Mucosa of descending colon (tissue), 3 donors: ENCODE results near the gene PREPL. TPM values are rescaled to one million over a fixed set of nuclear protein-coding genes. Genes with fewer than 3 reads are reported as not detected.
A peak's percentile ranks its signal among the peaks of the same experiment; 100 is the strongest.

Experiments
- ATAC-seq: fragments of 200-7000 bp; cut with Tn5 transposase; one replicate; pipeline ENCODE4 v1.9.1; 2020; ENCODE audit warnings: mild to moderate bottlenecking, moderate library complexity
- DNase-seq, 3 donors: peaks; one replicate each; pipeline ENCODE4 v3.0.0-alpha.2; 2020
- H3K36me3 ChIP-seq: fragments of 200-600 bp; one replicate; pipeline ENCODE4 v1.8.0; 2021; ENCODE audit warnings: low read depth, mild to moderate bottlenecking
- H3K4me1 ChIP-seq: fragments of 200-600 bp; one replicate; pipeline ENCODE4 v1.8.0; 2021; ENCODE audit warnings: low read depth, mild to moderate bottlenecking
- H3K4me3 ChIP-seq: fragments of 200-600 bp; one replicate; pipeline ENCODE4 v1.8.0; 2021; ENCODE audit warnings: mild to moderate bottlenecking
- H3K9me3 ChIP-seq: fragments of 200-600 bp; one replicate; pipeline ENCODE4 v1.8.0; 2021; ENCODE audit warnings: mild to moderate bottlenecking
- CTCF ChIP-seq: fragments of 200-600 bp; IDR thresholded peaks from one replicate; pipeline ENCODE4 v1.8.0; 2022; ENCODE audit warnings: antibody characterized with exemption, mild to moderate bottlenecking
- intact Hi-C, 2 donors: fragments of 100-400 bp; cut with DNase I in 1 of 2; cut with micrococcal nuclease in 1 of 2; formaldehyde crosslinking; loops; one replicate each; pipeline versions ENCODE4 v1.11.0 to v1.11.1; 2022; cut with DNase I, micrococcal nuclease
- long read RNA-seq, 2 donors: library from polyadenylated mRNA; unstranded; transcript quantifications; one replicate each; pipeline ENCODE4 v2.0.0, GENCODE V29; 2019 to 2021
- total RNA-seq, 3 donors: library from RNA; stranded (reverse); fragmentation: NEBNext Ultra II Directional in 2 of 3; extraction: Animal tissue kit (Norgen Biotek cat#: 25700) in 2 of 3; gene quantifications; one replicate each; pipeline versions ENCODE4 v1.2.1 to v1.2.4, GENCODE V29; 2021 to 2023
- donor health status: DM: no; HTN: no; CAD: no; lungs with moderate emphysema.
- donor health status: DM: no; HTN: no; CAD: no.
- donor health status: DM: no; HTN: yes; CAD: no.

PREPL gene
- total RNA-seq: 10 to 100 TPM; 32.5 to 48.7 (median 32.5) TPM
- long read RNA-seq, donor 1, full-length matches to known transcripts: 10 of 21 reads
- long read RNA-seq, donor 1, partial matches to known transcripts: 7 of 21 reads
- long read RNA-seq, donor 1, other reads (novel, unspliced or antisense): 4 of 21 reads
- long read RNA-seq, donor 2, full-length matches to known transcripts: 2 of 8 reads
- long read RNA-seq, donor 2, partial matches to known transcripts: 0 of 8 reads
- long read RNA-seq, donor 2, other reads (novel, unspliced or antisense): 6 of 8 reads

DNA sequence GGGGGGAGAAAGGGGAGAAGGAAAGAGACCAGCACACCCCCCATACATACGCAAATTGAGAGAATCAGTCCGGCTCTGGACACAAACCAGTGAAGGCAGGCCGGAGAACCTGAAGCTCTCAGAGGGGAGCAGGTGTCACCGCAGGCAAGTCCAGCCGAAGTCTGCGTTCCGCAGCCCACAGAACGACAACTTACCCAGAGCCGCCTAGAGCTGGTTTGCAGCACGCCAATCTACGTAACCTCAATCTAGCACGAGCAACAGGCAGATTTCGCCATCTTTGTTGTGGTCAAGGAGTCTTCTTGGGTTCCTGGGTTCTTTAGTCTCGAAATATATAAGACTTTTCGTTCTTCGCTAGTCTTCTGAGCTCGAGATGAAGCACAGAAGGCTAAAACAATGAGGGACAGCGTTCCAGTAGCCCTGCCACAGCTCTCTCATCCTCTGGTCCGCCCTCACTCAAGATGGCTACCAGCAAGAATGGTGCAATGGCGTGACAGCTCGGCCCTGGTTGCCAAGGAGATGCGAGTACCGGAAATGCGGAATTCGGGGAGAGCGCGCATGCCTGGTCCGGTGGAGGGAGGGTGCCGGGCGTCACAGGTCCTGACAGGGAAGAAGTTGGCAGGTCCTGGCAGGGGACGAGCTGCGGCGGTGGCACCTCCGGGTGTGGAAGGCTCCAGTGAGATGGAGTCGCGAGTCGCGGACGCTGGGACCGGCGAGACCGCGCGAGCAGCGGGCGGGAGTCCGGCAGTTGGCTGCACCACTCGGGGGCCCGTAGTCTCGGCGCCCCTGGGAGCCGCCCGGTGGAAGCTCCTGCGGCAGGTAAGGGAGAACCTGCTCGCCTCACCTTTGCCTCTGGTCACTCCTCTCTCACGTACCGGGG is at the start of gene PREPL, which contains the start of gene CAMKMT:
PREPL (minus strand) TSS at position 165 of the 877 bp plus-strand sequence. CDS start 15,152 bp downstream, outside the sequence.
CAMKMT (plus strand) TSS at position 618 of the 877 bp plus-strand sequence.
- no peak for TF ChIP-seq CTCF
- Histone ChIP-seq H3K4me1 (peaks cover 30% of the 10 kb centered on the region), H3K4me3 (peak within 1 kb of the TSS; percentile 72)

DNA sequence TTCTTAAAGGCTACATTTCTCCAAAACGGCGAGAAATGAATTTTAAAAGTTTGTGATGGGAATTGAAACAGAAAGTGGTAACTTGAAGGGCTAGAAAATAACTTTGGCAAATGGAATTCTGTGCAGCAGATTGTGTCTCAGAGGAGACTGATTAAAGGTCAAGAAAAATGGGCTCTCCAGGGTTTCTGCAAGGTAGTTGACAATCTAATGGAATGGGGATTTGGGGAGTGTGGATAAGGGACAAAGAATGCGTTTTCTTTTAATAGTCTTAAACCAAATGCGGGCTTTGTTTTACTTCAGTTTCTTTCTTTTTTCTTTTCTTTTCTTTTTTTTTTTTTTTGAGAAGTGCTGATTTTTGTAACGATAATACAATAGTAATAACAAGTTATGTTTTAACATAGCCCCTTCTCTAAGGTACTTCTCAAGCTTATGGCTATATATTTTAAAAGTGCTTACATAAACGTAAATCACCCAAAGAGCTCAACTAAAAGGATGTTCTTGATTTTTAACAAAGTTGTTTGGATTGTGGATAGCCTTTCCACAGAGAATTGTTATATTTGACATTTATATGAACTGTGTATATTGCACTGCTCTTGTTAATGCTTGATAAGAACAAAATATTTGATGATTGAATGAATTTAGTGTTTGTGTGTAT is 37.1 kb upstream of the PREPL start:
- DNase-seq (no peak), ATAC-seq (no peak)
- H3K36me3 ChIP-seq: no peaks in the 10 kb centered on the region
- no peaks in the 10 kb centered on the region for H3K9me3 ChIP-seq
- TF ChIP-seq CTCF: no peak
- no peak overlapping the region for H3K4me3 ChIP-seq
- intact Hi-C loops: no loop called here
- no peaks in the 10 kb centered on the region for H3K4me1 ChIP-seq

More for the DNA sequence above, at the start of gene PREPL, which contains the start of gene CAMKMT:
- H3K9me3 ChIP-seq: no peaks in the 10 kb centered on the region
- peak; percentile 98 to 99 (median 99) for DNase-seq
- intact Hi-C loops: no loop called here
- no peaks in the 10 kb centered on the region for H3K36me3 ChIP-seq
- peak; percentile 98 for ATAC-seq

DNA sequence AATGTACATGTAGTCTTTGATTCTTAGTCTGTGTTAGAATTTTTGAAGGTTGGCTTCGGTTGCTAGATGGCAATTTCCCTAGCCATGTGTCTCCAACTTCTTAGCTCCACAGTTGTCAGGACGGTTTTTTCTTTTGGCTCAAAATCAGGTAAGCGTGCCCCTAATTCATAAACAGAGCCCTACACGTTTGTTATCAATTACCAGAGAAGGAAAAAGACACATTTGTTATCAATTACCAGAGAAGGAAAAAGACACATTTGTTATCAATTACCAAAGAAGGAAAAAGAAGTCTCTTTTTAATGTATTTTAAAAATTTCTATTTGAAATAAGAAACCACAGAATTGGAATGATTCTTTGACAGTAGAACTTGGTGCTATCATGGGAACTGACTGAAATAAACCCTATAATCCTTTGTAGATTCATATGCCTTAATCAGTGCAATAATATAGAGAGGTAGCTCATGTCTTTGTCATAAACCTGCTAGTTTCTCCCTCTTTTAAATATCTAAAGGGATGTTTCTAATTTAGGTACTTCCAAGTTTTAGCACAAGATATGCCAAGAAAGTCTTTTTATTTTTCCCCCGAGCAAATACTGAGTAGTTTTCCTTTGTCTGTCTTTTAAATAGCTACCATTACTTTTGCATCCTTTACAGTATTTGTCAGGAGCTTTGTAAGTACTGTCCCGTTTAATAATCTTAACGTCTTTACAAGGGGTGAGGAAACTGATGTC is 36.3 kb upstream of the PREPL start:
- H3K4me1 ChIP-seq: no peaks in the 10 kb centered on the region
- H3K36me3 ChIP-seq: no peaks in the 10 kb centered on the region
- DNase-seq: no peak
- intact Hi-C loops: no loop called here
- no peaks in the 10 kb centered on the region for H3K9me3 ChIP-seq
- no peak for TF ChIP-seq CTCF
- no peak overlapping the region for H3K4me3 ChIP-seq
- ATAC-seq: no peak

DNA sequence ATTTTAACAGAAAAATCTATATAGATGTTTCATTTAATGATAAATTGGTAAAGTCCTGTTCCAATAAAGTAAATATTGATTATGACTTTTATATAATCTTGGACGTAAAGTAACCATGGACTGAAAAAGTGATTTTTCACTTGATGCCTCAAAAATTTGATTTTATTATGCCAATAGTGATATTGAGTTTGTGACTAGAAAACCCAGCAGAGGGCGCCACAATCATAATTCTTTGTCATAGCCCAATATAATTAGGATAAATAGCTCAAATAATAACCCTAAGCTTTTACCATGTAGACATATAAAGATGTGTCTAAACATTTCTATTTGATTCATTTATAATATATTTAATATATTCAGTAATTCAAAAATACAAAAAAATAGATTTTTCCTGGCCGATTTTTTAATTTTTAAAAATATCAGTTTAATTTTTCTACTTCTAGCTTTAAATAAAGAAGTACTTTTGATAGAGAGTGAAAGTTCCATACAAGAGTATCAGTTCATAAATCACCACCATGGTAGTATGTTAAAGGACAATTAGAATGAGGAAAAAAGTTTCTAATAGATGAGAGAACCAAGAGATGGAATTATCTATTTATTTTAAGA is 31.1 kb upstream of the PREPL start:
- peak in 1 of 3 donors; percentile 77 for DNase-seq

More for the DNA sequence above, 31.1 kb upstream of the PREPL start:
- no peaks in the 10 kb centered on the region for H3K36me3 ChIP-seq
- H3K4me3 ChIP-seq: no peak overlapping the region
- H3K4me1 ChIP-seq: no peaks in the 10 kb centered on the region
- intact Hi-C loops: no loop called here
- H3K9me3 ChIP-seq: no peaks in the 10 kb centered on the region
- TF ChIP-seq CTCF: peak; percentile 23
- ATAC-seq: no peak
